Pons (tissue), 1 donor: ENCODE data around the gene RPTOR.

ENCODE experiments used
- DNase-seq: peaks from one replicate; pipeline ENCODE4 v3.0.0-alpha.2; 2016; ENCODE audit warnings: low spot score

The RPTOR gene

DNA sequence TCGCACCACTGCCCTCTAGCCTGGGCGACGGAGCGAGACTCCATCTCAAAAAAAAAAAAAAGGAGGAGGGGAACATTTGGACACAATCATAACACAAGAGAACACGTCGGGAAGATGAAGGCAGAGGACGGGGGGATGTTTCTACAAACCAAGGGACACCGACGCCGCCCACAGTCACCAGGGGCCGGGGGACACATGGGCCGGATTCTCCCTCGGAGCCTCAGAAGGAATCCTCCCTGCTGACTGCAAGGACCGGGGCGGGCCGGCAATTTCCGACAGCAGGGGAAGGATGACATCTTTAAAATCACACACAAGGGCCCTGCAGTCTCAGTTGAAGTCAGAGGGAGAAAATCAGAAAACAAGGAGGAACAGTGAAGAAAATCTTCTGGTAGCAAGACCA is 438.9 kb downstream of the RPTOR start:
- no peak for DNase-seq

DNA sequence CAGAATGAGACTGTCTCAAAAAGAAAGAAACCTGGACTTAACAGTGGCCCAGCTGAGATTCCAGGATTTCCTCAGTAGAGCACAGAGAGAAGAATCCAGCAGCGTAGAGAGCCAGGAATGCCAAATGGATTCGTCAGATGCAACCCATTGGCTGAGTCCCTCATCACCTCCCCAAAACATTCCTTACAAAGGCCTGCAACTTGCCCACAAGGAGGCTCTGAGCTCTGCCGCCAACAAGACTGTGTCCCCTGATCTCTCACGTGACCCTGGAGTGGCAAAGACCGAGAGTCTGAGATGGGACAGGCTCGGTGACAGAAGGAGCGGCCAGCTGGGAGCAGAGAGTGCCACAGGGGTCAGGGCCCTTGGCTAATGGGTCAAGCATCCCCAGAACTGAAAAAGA is 440.1 kb downstream of the RPTOR start:
- no peak for DNase-seq

- DNase-seq = no peak
Observed at GRCh38 chr17:80986046-80986445, 441.4 kb downstream of the RPTOR start.

DNA sequence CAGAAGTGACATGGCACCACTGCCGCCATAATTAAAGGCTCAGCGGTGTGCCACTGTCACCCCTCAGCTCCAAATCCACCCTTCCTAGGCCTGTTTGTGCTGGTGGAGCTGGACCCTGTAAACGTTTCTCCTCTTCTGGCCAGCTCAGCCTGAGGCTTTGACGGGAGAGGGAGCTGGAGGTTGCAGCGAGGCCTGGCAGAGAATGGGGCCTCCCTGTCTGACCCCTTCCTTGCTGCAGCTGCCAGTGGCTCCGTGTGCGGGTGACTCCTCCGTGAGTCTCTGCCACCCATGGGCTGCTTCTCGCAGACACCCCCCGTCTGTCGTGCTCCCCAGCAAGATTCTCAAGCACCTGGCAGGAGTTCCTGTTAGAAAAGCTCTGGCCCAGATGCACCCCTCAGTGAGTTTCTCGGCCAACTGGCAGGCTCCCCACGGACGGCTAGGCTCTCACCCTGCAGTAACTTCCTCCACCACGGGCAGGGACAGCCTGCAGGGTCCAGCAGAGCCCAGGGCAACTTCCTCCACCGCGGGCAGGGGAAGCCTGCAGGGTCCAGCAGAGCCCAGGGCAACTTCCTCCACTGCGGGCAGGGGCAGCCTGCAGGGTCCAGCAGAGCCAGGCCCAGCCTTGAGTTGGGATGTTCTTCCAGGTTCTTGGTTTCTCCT is 442.3 kb downstream of the RPTOR start:
- peak; percentile 37 for DNase-seq

GRCh38 chr17:80987941-80988461 is 443.4 kb downstream of the RPTOR start:
- no peak for DNase-seq

DNA sequence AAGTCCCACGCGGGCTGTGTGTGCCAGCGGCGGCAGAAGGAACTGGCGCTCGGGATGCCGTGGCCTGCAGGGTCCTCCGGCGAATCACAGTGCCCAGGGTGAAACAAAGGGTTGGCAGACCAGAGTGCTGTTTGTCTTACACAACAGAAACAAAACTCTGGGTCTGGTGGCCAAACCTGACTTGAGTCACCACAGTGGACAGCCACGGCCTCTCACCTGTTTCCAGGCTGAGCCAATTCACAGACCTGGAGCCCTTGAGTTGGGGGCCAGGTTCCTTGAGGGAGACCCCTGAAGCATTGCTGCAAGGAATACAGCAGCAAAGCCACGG is 444.9 kb downstream of the RPTOR start:
- DNase-seq = no peak

- no peak for DNase-seq
Observed at GRCh38 chr17:80990921-80991644, 446.4 kb downstream of the RPTOR start.

- DNase-seq = peak; percentile 42
Observed at GRCh38 chr17:80991645-80992076, 447.0 kb downstream of the RPTOR start, which contains the start of gene CHMP6. Gene CHMP6, plus strand, starts transcription at chr17:80991841. Its CDS starts 78 bp downstream, at chr17:80991919.

- DNase-seq = no peak
Observed at GRCh38 chr17:80992077-80992947, 447.7 kb downstream of the RPTOR start.

GRCh38 chr17:80992948-80993624 is 448.4 kb downstream of the RPTOR start:
- DNase-seq = no peak

DNA sequence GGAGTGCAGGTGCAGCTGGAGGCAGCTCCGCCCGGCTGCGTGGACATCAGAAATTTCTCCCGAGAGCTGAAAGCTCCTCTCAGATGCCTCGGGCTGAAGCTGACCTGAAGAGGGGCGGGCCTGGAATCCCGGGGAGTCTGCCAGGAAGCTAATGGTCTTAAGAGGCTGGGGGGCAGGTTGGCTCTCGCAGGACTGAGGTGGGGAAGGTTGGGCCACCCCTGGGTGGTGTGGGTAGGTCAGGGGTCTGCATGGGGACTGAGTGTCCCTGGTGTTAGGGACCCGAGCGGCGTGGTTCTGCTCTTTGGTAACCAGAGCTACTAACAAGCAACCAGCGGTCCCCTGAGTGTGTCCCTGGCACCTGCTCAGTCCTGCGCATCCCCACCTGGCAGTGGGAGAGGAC is 450.5 kb downstream of the RPTOR start:
- no peak for DNase-seq

DNA sequence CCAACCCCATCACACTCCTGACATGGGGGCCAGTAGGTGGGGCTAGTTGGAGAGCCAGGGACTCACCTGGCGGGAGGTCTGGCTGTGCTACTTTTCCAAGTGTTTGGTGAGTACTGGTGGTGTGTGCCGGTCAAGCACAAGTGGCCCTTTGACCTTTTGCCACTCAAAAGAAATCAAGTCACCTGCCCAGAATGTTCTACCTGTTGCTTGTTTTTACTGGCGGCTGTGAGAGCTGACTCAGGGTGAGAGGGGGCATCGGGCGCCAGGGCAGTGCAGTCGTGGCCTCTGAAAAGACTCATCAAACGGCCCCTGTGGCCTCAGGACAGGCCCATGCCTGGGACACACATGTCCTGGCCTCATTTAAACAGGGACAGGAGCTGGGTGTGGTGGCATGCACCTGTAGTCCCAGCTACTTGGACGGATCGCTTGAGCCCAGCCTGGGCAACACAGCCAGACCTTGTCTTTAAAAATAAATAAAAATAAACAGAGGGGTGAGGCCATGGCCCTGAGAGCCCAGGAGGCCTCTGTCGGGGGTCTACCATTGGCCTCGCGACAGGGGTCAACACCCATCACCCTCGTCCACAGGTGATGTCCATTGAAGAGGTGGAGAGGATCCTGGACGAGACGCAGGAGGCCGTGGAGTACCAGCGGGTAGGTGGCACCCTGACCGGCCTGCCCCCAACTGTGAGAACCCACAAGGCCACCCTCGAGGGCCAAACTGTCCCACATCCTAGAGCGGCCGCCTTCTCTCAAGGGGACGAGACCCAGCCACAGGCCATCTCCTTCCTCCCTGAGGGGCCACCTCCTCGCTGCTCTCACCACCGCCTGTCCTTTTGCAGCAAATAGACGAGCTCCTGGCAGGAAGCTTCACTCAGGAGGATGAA is 452.0 kb downstream of the RPTOR start:
- DNase-seq = no peak

- no peak for DNase-seq
Observed at GRCh38 chr17:80997424-80998117, 452.9 kb downstream of the RPTOR start.

DNA sequence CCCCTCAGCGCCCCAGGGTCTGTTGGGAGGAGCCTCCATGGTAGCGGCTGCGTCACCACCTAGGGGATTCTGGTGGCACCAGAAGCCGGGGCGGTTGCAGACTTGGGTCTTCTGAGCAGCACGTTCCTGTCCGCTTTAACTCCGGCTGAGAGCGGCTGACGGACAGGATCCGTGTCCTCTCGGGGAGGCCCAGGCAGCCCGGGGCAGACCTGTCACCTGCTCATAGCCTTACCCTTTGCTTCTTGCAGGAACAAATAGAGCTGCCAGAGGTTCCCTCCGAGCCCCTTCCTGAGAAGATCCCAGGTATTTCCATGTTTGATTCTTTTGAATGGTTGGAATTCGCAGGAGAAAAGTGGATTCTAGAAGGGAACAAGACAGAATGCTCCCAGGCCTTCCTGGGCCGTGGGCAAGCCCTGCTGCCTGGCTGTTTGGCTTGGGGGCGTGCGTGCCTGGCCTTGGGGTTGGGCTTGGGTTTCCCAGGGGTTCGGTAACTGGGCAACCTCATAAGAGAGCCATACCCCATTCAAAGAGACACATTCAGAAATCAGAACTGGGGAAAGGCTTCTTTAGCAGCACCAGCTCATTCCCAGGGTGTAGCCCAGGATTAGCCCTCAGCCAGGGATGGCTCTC is 453.6 kb downstream of the RPTOR start:
- no peak for DNase-seq

- DNase-seq = no peak
Observed at GRCh38 chr17:80998748-80999535, 454.3 kb downstream of the RPTOR start.

- no peak for DNase-seq
Observed at GRCh38 chr17:80999536-81000333, 455.1 kb downstream of the RPTOR start.

GRCh38 chr17:81000334-81000630 is 455.6 kb downstream of the RPTOR start:
- no peak for DNase-seq

GRCh38 chr17:81000631-81001357 is 456.2 kb downstream of the RPTOR start:
- DNase-seq = no peak
